ENCODE results near the gene CCDC142. TPM values are rescaled to one million over a fixed set of nuclear protein-coding genes. Genes with fewer than 3 reads are reported as not detected.

The CCDC142 gene
- total RNA-seq, 4 donors from 2014 or later = 7.4 to 31.6 (median 27.3) TPM

DNA sequence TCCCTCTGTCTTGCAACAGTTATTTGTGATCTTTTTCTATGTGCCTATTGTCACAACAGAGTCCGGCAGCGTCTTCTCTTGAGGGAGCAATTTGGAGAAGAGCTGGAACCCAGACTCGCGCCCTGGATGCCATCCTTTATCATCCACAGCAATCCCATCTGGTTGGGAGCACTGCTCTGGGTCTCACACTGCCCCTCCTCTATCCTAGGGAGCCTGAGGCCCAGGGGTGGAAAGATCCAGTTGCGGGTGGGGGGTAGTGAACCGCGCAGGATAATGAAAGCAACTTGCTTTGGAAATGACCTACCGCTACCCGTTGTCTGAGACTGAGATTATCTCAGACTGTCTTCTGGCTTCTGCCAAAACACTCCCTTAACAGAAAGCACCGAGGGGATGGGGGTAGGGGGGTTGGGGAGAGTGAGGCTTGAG is 23.8 kb downstream of the CCDC142 start:
- ATAC-seq (ENCODE audit: low FRiP score) (no peak), DNase-seq (ENCODE audit: low spot score) (no peak)
- TF ChIP-seq, protein P1, sequence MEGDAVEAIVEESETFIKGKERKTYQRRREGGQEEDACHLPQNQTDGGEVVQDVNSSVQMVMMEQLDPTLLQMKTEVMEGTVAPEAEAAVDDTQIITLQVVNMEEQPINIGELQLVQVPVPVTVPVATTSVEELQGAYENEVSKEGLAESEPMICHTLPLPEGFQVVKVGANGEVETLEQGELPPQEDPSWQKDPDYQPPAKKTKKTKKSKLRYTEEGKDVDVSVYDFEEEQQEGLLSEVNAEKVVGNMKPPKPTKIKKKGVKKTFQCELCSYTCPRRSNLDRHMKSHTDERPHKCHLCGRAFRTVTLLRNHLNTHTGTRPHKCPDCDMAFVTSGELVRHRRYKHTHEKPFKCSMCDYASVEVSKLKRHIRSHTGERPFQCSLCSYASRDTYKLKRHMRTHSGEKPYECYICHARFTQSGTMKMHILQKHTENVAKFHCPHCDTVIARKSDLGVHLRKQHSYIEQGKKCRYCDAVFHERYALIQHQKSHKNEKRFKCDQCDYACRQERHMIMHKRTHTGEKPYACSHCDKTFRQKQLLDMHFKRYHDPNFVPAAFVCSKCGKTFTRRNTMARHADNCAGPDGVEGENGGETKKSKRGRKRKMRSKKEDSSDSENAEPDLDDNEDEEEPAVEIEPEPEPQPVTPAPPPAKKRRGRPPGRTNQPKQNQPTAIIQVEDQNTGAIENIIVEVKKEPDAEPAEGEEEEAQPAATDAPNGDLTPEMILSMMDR (IDR thresholded peaks at IDR 0.05) = no peak

DNA sequence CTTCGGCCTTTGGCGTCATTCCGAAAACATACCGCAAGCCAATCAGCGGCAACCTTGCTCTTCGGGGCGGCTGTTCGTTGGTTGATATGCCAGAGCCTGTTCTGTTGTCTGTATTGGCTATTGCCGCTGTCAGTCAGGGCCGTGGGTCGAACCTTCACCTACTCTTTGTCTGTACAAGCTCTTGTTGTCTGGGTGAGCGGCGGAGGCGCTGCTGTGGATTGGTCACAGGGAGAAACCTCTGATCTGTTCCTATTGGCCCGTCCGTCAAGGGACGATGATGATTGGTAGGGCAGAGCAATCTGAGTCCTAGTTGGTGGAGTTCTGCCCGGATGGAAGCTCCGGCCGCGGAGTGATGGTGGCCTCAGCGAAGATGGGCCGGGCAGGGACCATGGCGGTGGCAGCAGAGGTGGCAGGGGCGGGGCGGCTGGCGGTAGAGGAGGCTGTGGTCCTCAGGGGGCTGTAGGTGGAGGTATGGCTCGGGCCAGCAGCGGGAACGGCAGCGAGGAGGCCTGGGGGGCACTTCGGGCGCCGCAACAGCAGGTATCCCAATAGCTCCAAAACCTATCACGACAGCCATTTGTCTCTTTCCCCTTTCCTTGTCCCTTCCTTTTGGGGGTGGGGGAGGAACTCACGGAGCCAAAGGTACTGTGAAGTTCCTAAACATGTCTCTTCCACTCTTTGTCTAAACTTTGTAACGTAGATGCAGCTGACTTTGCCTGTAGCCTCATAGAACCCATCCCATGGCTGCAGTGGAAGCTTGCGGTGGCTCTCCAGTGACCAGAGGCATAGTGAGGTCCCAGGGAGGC is 24.5 kb downstream of the CCDC142 start, which contains the start of gene WBP1:
Gene WBP1 (plus strand): TSS at position 307 of the 806 bp plus-strand sequence. CDS start 165 bp downstream, at position 472.
- peak; percentile 99 for DNase-seq (ENCODE audit: low spot score)
- TF ChIP-seq, protein P1 (IDR thresholded peaks at IDR 0.05) = no peak
- peak; percentile 98 for ATAC-seq (ENCODE audit: low FRiP score)

DNA sequence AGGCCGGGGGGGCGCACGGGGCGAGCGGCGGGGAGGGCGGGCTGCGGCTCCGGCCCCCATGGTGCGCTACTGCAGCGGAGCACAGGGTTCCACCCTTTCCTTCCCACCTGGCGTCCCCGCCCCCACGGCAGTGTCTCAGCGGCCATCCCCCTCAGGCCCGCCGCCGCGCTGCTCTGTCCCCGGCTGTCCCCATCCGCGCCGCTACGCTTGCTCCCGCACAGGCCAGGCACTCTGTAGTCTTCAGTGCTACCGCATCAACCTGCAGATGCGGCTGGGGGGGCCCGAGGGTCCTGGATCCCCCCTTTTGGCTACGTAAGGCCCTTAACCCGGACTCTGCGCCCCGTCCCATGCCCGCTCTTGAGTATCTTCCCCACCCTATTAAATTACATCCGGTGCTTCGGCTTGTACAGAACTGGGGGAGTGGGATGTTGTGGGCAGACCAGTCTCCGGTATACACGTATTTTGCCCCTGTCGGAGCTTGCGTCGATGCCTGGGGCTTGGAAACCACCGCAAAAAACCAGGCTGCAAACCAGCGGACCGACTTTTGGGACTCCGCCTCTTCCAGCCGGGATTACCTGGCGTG is 25.2 kb downstream of the CCDC142 start:
- DNase-seq (ENCODE audit: low spot score) = no peak
- peak; percentile 45 for ATAC-seq (ENCODE audit: low FRiP score)

DNA sequence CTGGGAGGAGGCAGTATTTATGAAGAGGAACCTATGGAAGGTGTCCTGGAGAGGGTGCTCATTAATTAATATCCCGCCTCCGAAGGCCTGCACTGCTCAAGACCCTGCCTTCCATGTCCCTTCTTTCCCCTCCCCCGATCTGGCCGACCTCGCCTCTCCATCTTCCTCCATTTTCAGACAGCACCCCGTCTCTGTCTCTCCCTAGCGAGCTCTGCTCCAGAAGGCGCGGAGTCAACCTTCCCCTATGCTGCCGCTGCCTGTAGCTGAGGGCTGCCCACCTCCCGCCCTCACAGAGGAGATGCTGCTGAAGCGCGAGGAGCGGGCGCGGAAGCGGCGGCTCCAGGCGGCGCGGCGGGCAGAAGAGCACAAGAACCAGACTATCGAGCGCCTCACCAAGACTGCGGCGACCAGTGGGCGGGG is 25.7 kb downstream of the CCDC142 start:
- DNase-seq (ENCODE audit: low spot score) (no peak), ATAC-seq (ENCODE audit: low FRiP score) (no peak)

More for the DNA sequence above, 25.2 kb downstream of the CCDC142 start:
- TF ChIP-seq, protein P1 (IDR thresholded peaks at IDR 0.05) = no peak

DNA sequence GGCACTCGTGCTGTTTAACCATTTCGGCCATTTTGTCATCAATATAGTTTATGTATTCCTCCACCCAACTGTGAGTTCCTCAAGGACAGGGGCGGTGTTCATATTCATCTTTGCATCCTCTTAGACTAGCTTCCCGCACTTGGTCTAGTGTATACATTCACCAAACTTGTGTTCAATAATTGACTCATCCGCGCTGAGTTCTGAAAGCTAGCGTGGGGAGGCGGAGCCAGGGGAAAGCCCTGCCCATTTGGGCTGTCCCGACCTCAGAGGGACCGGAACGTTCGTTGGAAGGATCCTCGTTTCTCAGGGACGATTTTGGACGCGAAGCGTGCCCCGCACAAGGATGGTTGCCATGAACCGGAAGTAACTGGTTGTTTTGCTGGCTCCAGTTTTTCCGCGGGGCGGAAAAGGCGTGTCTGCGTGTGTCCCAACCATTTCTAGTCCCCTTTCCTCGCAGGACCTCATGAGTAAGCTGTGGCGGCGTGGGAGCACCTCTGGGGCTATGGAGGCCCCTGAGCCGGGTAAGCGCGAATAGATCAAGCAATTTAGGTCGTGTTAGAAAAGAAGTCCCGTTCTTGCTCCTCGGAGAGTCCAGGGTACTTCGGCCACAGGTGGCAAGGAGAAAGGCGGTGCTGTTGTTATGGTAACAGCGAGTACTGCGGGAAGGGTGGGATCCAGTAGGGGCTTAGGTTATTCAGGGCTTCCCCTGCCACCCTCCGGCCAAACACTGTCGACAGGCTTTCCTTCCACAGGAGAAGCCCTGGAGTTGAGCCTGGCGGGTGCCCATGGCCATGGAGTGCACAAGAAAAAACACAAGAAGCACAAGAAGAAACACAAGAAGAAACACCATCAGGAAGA is 27.9 kb downstream of the CCDC142 start, which contains the start of gene INO80B:
Gene INO80B (plus strand): TSS at position 434 of the 858 bp plus-strand sequence. CDS start 30 bp downstream, at position 464.
- peak; percentile 78 for ATAC-seq (ENCODE audit: low FRiP score)
- TF ChIP-seq, protein P1 (IDR thresholded peaks at IDR 0.05) = no peak

More for the DNA sequence above, 25.7 kb downstream of the CCDC142 start:
- TF ChIP-seq, protein P1 (IDR thresholded peaks at IDR 0.05) = no peak

DNA sequence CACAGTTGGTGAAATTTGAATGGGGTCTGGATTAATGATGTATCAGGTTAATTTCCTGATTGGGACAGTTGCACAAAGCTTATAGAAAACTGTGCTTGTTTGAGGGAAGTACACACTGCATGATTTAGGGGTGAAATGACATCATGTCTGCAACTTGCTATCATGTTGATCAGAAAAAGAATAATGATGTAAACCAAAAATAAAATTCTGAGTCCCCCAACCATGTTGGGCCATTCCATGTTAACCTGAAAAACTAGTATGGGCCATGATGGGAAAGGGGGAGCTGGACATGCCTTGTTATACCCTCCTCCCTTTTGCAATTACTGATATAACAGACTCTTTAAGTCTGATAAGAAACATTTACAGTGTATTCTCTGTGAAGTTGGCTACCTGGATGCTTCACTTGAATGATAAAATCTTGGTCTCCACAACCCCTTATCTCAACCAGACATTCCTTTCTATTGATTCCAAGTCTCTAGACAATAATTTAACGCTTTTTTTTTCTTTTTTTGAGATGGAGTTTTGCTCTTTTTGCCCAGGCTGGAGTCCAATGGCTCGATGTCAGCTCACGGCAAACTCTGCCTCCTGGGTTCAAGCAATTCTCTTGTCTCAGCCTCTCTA is 32.1 kb downstream of the CCDC142 start:
- DNase-seq (ENCODE audit: low spot score) = no peak
- no peak for ATAC-seq (ENCODE audit: low FRiP score)
- TF ChIP-seq, protein P1 (IDR thresholded peaks at IDR 0.05) = no peak

More for the DNA sequence above, 27.9 kb downstream of the CCDC142 start, which contains the start of gene INO80B:
- DNase-seq (ENCODE audit: low spot score) = peak; percentile 82

All from omental fat pad (tissue), 4 donors.